Brain microvascular endothelial cell (primary cell): ENCODE results near the gene IRF8.
A peak's percentile ranks its signal among the peaks of the same experiment; 100 is the strongest.

Experiments
- DNase-seq: peaks from one replicate; pipeline ENCODE4 v3.0.0-alpha.2; 2020
- H3K27ac ChIP-seq: fragments of 250-450 bp; sonication (Bioruptor Pico); 2 replicates; pipeline ENCODE4 v1.5.1; 2020; ENCODE audit warnings: mild to moderate bottlenecking, moderate library complexity
- H3K27me3 ChIP-seq: fragments of 250-450 bp; sonication (Bioruptor Pico); replicated peaks from 2 replicates; pipeline ENCODE4 v1.5.1; 2020; ENCODE audit warnings: mild to moderate bottlenecking
- H3K36me3 ChIP-seq: fragments of 250-450 bp; sonication (Bioruptor Pico); replicated peaks from 2 replicates; pipeline ENCODE4 v1.5.1; 2020; ENCODE audit warnings: mild to moderate bottlenecking
- H3K4me3 ChIP-seq: 2 replicates; pipeline ENCODE4 v1.5.1; 2011; ENCODE audit warnings: low read depth, mild to moderate bottlenecking, control low read depth, low read length, moderate library complexity
- CTCF ChIP-seq: IDR thresholded peaks from 2 replicates; pipeline ENCODE4 v1.5.1; 2011; ENCODE audit warnings: low read depth, mild to moderate bottlenecking, moderate library complexity, low read length, control low read depth, inconsistent platforms; ENCODE audit errors: missing control alignments
- in situ Hi-C: cut with HindIII; loops from 2 replicates; pipeline ENCODE4 v1.10.0; 2017; ENCODE audit warnings: low sequenced_read_pairs, low pct_ligation_motif_present

The IRF8 gene

GRCh38 chr16:85859818-85860125, 39.2 kb upstream of the IRF8 start:
- Histone ChIP-seq H3K4me3 (no peak overlapping the region), H3K27ac (no peak overlapping the region), H3K27me3 (no peaks in the 10 kb centered on the region), H3K36me3 (no peaks in the 10 kb centered on the region)
- no peak for DNase-seq
- in situ Hi-C loops, result no loop called here
- TF ChIP-seq CTCF, result no peak

- no peaks in the 10 kb centered on the region for H3K36me3 ChIP-seq
- TF ChIP-seq CTCF, result no peak
- no peak for DNase-seq
- no peaks in the 10 kb centered on the region for H3K27me3 ChIP-seq
- no peak overlapping the region for H3K27ac ChIP-seq
- in situ Hi-C loops, result no loop called here
- no peak overlapping the region for H3K4me3 ChIP-seq
Measured at GRCh38 chr16:85860413-85861094, 38.4 kb upstream of the IRF8 start.

GRCh38 chr16:85861095-85861825, 37.7 kb upstream of the IRF8 start:
- H3K27me3 ChIP-seq, result no peaks in the 10 kb centered on the region
- H3K36me3 ChIP-seq, result no peaks in the 10 kb centered on the region
- no peak for DNase-seq
- H3K4me3 ChIP-seq, result no peak overlapping the region
- in situ Hi-C loops, result no loop called here
- no peak overlapping the region for H3K27ac ChIP-seq
- TF ChIP-seq CTCF, result no peak

GRCh38 chr16:85862476-85863383, 36.2 kb upstream of the IRF8 start:
- no peaks in the 10 kb centered on the region for H3K27me3 ChIP-seq
- in situ Hi-C loops, result no loop called here

GRCh38 chr16:85863384-85863774, 35.6 kb upstream of the IRF8 start:
- no peak overlapping the region for H3K4me3 ChIP-seq
- in situ Hi-C loops, result no loop called here

More at GRCh38 chr16:85862476-85863383, 36.2 kb upstream of the IRF8 start:
- DNase-seq, result no peak
- TF ChIP-seq CTCF, result peak; percentile 14
- H3K27ac ChIP-seq, result no peak overlapping the region
- H3K4me3 ChIP-seq, result no peak overlapping the region
- no peaks in the 10 kb centered on the region for H3K36me3 ChIP-seq

More at GRCh38 chr16:85863384-85863774, 35.6 kb upstream of the IRF8 start:
- no peak for TF ChIP-seq CTCF
- no peaks in the 10 kb centered on the region for H3K27me3 ChIP-seq
- H3K36me3 ChIP-seq, result no peaks in the 10 kb centered on the region
- no peak overlapping the region for H3K27ac ChIP-seq
- DNase-seq, result no peak
